GM12874 (cell line): Measurements from ENCODE around the gene PRKCB.

Experiments
- TF ChIP-seq, protein P1 (sequence below): IDR thresholded peaks from 2 replicates; pipeline ENCODE4 v1.5.1; 2011; ENCODE audit warnings: low read depth, mild to moderate bottlenecking, control low read depth, low read length, moderate library complexity; ENCODE audit not compliant: insufficient read depth

The PRKCB gene

DNA sequence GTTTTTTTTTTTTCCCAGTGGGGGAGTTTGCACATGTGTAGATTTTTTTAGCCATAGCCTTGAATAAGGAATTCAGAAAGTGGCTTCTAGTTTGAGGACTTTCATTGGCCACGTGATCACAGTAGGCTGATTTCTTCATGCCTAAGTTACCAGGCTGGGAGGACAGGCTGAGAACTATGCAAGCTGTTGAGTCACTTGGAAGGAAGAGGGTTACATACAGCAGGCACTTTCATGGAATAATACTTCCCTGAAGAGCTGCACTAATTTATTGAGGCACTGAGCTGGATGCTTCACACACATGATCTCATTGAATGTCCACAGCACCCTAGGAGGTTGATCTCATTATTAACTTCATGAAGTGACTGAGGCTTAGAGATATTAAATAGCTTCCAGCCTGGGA is 22.8 kb downstream of the PRKCB start:
- TF ChIP-seq, protein P1, sequence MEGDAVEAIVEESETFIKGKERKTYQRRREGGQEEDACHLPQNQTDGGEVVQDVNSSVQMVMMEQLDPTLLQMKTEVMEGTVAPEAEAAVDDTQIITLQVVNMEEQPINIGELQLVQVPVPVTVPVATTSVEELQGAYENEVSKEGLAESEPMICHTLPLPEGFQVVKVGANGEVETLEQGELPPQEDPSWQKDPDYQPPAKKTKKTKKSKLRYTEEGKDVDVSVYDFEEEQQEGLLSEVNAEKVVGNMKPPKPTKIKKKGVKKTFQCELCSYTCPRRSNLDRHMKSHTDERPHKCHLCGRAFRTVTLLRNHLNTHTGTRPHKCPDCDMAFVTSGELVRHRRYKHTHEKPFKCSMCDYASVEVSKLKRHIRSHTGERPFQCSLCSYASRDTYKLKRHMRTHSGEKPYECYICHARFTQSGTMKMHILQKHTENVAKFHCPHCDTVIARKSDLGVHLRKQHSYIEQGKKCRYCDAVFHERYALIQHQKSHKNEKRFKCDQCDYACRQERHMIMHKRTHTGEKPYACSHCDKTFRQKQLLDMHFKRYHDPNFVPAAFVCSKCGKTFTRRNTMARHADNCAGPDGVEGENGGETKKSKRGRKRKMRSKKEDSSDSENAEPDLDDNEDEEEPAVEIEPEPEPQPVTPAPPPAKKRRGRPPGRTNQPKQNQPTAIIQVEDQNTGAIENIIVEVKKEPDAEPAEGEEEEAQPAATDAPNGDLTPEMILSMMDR: no peak

DNA sequence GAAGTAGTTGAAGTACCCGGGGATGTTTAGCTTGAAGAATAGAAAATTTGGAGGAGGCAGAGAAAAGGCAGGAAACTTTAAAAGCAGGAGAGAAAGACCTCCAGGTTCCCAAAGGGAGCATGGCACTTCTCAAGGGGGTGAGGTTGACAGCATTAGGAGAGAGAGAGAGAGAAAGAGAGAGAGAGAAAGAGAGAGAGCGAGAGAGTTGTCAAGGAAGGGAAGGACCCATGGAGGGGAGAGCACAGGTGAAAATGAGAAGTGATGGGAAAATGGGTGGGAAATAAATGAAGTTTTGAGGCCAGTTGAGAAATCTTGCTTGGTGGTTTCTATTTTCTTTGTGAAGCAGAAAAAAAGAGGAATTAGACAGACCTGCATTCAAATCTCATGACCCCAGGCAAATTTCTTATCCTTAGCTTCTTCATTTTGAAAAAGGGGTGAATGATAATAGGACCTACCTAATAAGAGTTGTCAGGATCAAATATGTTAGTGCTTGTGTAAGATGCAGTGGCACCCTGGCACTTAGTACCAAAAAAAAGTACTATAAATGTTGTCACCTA is 24.0 kb downstream of the PRKCB start:
- TF ChIP-seq, protein P1: no peak

DNA sequence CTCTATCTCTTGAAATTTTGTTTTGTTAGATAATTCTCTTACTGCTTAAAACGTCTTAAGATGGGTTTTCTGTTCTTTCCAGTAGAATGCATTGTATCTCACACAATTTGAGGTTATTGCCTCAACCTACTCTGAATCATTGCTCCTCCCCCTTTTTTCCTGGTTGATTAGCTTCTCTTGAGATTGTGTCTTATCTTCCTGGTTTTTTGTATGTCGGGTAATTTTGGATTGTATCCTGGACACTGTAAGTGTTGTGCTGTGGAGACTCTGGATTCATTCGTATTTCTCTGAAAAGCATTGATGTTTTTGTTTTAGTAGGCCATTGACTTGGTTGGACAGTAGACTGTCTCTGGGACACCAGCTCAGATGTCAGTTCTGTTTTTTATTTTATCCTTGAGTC is 26.1 kb downstream of the PRKCB start:
- TF ChIP-seq, protein P1: no peak

DNA sequence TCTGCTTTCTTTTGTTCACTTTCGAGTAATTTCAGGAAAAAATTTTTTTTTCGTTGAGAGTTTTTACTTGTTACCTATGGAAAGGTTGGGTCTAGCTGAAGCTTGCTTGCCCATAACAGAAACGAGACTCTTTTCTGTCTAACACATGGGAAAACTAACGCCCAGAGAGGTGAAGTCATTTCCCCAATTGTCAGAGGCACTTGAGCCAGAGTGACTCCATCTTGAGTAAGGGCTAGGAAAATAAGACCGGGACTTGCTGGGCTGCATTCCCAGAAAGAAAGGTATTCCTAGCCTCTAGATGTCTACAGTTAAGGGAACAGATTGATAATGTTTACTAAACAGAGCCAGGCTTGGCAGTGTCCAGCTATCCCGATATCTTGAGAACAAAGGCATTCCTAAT is 26.8 kb downstream of the PRKCB start:
- TF ChIP-seq, protein P1: no peak

DNA sequence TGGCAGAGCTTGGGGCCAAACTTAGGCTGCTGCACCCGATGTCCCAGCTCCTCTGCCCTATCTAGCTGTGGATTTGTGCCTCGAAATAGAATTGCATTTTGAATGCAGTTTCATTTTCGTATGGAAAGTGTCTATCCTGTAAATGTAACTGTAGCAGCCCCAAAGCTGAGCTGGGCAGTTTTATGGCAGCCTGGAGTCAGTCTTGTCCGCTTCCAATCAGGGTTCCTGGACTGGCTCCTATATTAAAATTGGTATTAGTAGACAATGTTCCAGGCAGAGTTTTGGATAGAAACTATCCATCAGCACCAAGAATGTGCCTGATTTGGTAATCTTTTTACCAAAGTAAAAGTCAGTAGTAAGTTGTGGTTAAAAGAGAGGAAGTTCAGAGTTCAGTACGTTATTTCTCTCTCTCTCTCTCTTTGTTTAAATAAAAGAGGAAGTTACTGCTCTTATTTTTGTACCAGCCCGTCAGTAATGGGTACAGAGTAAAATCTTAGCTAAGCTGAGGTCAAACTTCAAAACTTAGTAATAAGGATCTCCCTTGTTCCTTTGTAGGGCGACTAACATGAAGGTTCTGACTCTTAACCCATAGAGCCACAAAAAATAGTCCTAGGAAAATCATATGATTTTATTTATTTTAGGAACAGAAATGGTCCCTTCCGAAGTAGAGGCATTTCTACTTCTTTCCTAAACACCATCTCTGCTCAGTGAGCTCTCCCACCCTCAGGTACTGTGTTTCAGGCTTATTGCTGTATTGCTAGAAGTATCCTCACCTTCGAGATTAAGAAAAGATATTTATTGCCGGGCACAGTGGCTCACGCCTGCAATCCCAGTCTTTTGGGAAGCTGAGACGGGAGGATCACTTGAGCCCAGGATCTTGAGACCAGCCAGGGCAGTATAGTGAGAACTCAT is 28.0 kb downstream of the PRKCB start:
- TF ChIP-seq, protein P1: no peak

DNA sequence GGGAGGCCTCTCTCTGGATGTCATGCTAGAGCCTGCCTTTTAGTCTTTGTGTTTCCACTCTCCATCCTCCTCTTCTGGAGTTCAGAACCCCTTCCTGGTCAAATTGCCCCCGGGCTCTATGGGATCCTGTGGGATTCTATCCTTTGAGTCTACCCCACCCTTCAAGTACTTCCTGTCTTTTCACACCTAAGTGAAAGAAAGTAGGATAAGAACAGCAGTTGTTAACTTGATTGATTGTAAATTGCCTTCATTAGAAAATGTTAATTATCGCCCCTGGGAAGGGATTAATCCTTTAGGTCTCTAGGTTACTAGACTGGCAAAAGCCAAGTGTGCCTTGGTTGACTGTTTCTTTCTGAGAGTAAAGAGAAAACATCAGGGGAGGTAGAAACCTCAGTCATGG is 30.1 kb downstream of the PRKCB start:
- TF ChIP-seq, protein P1: no peak

DNA sequence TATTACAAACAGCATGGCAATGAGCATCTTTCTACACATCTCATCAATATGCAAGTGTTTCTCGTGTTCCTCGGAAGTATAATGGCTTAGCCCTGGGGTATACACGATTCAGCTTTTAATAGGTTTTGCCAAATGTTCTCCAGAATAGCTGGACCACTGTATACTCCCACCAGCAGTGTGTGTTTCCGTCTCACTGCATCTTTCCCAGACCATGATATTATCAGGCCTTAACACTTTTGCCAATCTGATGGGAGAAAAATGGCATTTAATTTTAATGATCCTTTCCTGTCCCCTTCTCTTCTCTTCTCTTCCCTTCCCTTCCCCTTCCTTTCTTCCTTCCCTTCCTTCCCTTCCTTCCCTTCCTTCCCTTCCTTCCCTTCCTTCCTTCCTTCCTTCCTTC is 30.8 kb downstream of the PRKCB start:
- TF ChIP-seq, protein P1: no peak
